ENCODE results near the gene GNAL. TPM values are rescaled to one million over a fixed set of nuclear protein-coding genes. Genes with fewer than 3 reads are reported as not detected.

The GNAL gene
- total RNA-seq, 1 experiment from 2014 or later: 0.61 TPM

DNA sequence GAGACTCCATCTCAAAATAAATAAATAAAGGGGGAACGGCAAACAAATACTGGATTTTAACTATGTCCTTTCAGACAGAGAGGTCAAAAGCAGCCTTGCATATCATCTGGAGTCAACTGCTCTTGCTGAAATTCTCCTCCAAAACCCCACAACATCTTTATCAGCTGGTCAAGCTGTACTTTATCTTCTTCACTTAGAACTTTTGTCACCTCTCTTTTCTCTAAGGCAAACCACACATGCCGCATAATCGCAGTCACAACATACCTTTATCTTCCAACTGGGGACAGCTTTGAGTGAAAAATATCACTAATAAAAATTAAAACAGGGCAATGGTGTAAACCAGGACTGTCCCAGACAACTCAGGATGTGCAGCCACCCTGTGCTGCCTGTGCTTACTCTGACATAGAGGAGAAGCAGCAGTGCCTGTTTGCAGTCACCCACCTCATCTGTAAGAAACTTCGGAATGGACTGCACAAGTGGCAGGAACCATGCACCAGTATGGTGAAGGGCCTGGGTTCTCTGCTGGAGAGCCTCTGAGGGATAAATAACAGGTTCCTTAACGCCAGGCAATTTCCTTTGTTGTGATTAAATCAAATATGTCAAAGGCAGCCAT lies 212.9 kb downstream of the GNAL start:
- H3K4me1 Mint-ChIP-seq (ENCODE audit: low read depth, unreplicated experiment): peaks cover 9% of the 10 kb centered on the region
- BruUV-seq (replicated peaks): no TSS peak
- intact Hi-C loops (cut with micrococcal nuclease; ENCODE audit: unreplicated experiment): no loop called here

DNA sequence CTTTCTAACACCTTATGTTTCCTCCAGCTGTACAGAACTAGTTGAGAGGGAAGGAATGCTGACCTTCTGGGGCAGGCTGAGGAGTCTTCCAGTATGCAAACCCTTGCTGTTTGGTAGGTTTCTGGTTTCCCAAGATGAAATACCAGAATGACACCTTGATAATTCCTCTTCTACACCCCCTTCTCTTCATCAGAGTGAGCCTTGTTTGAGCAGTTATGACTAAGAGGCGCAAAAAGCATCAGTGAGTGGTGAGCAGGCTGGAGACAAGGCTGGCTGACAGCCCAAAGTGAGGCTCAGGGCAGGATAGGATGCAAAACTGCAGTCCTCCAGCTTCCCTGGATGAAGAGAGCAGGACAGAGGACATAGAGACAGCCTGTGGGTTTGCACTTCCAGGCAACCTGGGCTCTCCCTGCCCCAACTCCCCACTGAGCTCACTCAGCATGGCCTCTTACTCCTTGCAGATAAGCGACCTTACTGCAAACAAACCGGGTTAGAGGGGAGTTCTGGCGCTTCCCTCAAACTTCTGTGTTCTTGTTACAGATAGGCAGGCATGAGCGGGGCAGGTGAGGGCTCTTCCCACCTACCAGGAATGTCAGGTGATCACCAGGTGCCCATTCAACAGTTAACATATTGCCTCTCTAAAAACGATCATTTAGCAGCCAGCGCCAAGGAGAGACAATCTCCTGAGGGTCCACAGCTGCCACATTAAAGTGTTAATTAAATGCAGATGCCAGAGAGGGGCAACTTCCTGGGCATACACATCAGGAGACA lies 213.6 kb downstream of the GNAL start:
- H3K9me3 Mint-ChIP-seq (ENCODE audit: low read depth, unreplicated experiment): no peaks in the 10 kb centered on the region
- H3K27me3 Mint-ChIP-seq (ENCODE audit: unreplicated experiment): no peaks in the 10 kb centered on the region
- CTCF ChIA-PET: no interaction called here
- intact Hi-C loops (cut with micrococcal nuclease; ENCODE audit: unreplicated experiment): no loop called here
- H3K4me1 Mint-ChIP-seq (ENCODE audit: low read depth, unreplicated experiment): peaks cover 16% of the 10 kb centered on the region
- BruUV-seq (replicated peaks): no TSS peak
- DNase-seq: no peak
- H3K27ac Mint-ChIP-seq (ENCODE audit: unreplicated experiment): no peak overlapping the region
- H3K36me3 Mint-ChIP-seq (ENCODE audit: insufficient read depth, unreplicated experiment): peaks cover 10% of the 10 kb centered on the region
- TF ChIP-seq, protein P1, sequence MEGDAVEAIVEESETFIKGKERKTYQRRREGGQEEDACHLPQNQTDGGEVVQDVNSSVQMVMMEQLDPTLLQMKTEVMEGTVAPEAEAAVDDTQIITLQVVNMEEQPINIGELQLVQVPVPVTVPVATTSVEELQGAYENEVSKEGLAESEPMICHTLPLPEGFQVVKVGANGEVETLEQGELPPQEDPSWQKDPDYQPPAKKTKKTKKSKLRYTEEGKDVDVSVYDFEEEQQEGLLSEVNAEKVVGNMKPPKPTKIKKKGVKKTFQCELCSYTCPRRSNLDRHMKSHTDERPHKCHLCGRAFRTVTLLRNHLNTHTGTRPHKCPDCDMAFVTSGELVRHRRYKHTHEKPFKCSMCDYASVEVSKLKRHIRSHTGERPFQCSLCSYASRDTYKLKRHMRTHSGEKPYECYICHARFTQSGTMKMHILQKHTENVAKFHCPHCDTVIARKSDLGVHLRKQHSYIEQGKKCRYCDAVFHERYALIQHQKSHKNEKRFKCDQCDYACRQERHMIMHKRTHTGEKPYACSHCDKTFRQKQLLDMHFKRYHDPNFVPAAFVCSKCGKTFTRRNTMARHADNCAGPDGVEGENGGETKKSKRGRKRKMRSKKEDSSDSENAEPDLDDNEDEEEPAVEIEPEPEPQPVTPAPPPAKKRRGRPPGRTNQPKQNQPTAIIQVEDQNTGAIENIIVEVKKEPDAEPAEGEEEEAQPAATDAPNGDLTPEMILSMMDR (IDR thresholded peaks at IDR 0.05; ENCODE audit: unreplicated experiment): no peak
- H3K4me3 Mint-ChIP-seq (ENCODE audit: low read depth, unreplicated experiment): no peak overlapping the region

More for the DNA sequence above, 212.9 kb downstream of the GNAL start:
- TF ChIP-seq, protein P1 (IDR thresholded peaks at IDR 0.05; ENCODE audit: unreplicated experiment): no peak
- no peak for DNase-seq
- Mint-ChIP-seq H3K36me3 (ENCODE audit: insufficient read depth, unreplicated experiment) (peaks cover 2% of the 10 kb centered on the region), H3K9me3 (ENCODE audit: low read depth, unreplicated experiment) (no peaks in the 10 kb centered on the region), H3K27ac (ENCODE audit: unreplicated experiment) (no peak overlapping the region), H3K27me3 (ENCODE audit: unreplicated experiment) (no peaks in the 10 kb centered on the region), H3K4me3 (ENCODE audit: low read depth, unreplicated experiment) (no peak overlapping the region)
- CTCF ChIA-PET: no interaction called here

DNA sequence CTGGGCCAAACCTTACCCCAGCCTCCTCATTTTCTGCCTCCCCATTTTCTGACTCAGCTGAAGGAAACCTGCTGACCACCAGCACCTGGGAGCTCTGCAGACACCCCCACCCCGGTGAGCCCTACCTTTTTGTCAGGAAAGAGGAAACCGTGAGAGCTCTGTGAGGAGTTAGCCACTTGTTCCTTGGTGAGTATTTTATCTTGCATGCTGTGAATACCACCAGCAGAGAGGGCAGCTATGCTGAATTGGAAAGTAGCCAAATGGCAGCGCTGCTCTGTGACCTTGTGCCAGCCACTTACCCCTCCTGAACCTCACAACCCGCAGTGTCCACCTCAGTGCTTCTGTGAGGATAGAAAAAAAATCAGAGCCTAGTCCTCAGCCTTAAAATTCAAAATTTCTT lies 216.5 kb downstream of the GNAL start:
- Mint-ChIP-seq H3K9me3 (ENCODE audit: low read depth, unreplicated experiment) (no peaks in the 10 kb centered on the region), H3K27me3 (ENCODE audit: unreplicated experiment) (no peaks in the 10 kb centered on the region), H3K36me3 (ENCODE audit: insufficient read depth, unreplicated experiment) (peaks cover 26% of the 10 kb centered on the region), H3K4me1 (ENCODE audit: low read depth, unreplicated experiment) (peaks cover 20% of the 10 kb centered on the region), H3K27ac (ENCODE audit: unreplicated experiment) (no peak overlapping the region), H3K4me3 (ENCODE audit: low read depth, unreplicated experiment) (no peak overlapping the region)
- no TSS peak for BruUV-seq (replicated peaks)
- DNase-seq: no peak
- intact Hi-C loops (cut with micrococcal nuclease; ENCODE audit: unreplicated experiment): no loop called here
- TF ChIP-seq, protein P1 (IDR thresholded peaks at IDR 0.05; ENCODE audit: unreplicated experiment): no peak
- CTCF ChIA-PET: interaction anchor here (0.6 kb wide), 1 partner anchor 46 kb away, joined by 4 read pairs; no protein-coding TSS in a partner anchor

DNA sequence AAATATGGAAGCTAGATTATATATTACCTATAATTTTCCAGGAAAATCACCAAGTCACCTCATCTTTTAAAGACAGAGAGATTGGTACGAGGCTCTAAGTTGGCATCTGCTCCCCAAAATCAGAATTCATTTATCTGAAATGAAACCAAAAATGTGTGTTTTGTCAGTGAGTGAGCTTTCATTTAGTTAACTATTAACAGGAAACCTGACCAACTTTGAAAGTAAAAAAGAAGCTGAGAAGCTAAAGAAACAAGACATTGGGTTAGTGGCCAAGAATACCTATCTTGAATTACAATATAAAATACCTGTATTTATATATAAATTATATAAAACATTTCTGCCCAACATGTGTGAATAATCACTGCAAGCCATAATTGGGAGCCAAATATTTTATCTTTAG lies 217.1 kb downstream of the GNAL start:
- no TSS peak for BruUV-seq (replicated peaks)
- CTCF ChIA-PET: interaction anchor here (0.6 to 0.7 kb wide), 2 partner anchors 46 to 75 kb away, joined by 3 to 4 read pairs; partner anchors contain the start of gene IMPA2

More for the DNA sequence above, 217.1 kb downstream of the GNAL start:
- H3K4me3 Mint-ChIP-seq (ENCODE audit: low read depth, unreplicated experiment): no peak overlapping the region
- H3K9me3 Mint-ChIP-seq (ENCODE audit: low read depth, unreplicated experiment): no peaks in the 10 kb centered on the region
- no peak overlapping the region for H3K27ac Mint-ChIP-seq (ENCODE audit: unreplicated experiment)
- TF ChIP-seq, protein P1 (IDR thresholded peaks at IDR 0.05; ENCODE audit: unreplicated experiment): no peak
- no peaks in the 10 kb centered on the region for H3K27me3 Mint-ChIP-seq (ENCODE audit: unreplicated experiment)
- no peak for DNase-seq
- intact Hi-C loops (cut with micrococcal nuclease; ENCODE audit: unreplicated experiment): no loop called here
- H3K4me1 Mint-ChIP-seq (ENCODE audit: low read depth, unreplicated experiment): peaks cover 20% of the 10 kb centered on the region
- H3K36me3 Mint-ChIP-seq (ENCODE audit: insufficient read depth, unreplicated experiment): peaks cover 26% of the 10 kb centered on the region
